Endothelial cell of hepatic sinusoid (primary cell): ENCODE measurements around the gene ANKIB1.
"Not testable (repeated sequence)": the region's sequence is repeated elsewhere in the genome, so short reads cannot be mapped to it uniquely, and the experiment has no call there.

ENCODE experiments used
- in situ Hi-C: cut with HindIII; loops from 2 replicates; pipeline ENCODE4 v1.10.0; 2017; ENCODE audit warnings: low sequenced_read_pairs

Gene ANKIB1

GRCh38 chr7:92325173-92325572 is 79.4 kb downstream of the ANKIB1 start:
- in situ Hi-C loops = no loop called here

- in situ Hi-C loops = no loop called here
Measured at GRCh38 chr7:92325858-92326257, 80.1 kb downstream of the ANKIB1 start.

DNA sequence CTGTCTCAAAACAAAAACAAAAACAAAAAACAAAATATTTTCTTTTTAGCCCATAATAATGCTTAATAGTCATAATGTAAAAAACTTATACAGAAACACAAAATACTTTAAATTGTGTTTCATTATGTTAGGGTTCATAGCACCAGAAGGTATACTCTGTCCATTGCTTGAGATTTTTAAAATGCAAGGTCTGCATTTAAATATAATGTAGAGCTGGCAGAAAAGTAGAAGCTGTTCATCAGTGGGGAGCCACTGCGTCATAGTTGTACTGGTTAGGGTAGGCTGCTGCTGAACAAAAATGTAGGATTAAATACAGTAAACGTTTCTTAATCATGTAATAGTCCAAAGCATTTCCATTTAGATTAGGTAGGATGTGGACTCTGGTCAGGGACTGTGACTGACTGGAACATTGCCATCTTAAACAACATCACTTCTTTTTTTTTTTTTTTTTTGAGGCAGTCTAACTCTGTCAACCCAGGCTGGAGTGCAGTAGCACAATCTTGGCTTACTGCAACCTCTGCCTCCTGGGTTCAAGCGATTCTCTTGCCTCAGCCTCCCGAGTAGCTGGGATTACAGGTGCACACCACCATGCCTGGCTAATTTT is 85.2 kb downstream of the ANKIB1 start:
- in situ Hi-C loops = no loop called here

DNA sequence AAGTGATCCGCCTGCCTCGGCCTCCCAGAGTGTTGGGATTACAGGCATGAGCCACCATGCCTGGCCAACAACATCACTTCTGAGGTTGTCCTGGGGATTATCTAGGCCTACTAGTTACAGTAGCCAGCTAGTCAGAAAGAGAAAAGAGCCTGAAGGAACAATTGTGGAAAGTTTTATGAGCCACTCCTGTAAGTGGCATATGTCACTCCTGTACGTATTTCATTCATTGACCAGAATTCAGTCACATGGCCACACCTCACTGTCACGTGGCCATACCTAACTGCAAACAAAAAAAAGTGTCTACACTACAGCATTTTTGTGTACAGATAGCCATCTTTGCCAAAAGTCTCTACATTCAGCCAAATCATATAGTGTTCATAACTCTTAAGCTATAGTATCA is 85.7 kb downstream of the ANKIB1 start:
- in situ Hi-C loops = no loop called here

DNA sequence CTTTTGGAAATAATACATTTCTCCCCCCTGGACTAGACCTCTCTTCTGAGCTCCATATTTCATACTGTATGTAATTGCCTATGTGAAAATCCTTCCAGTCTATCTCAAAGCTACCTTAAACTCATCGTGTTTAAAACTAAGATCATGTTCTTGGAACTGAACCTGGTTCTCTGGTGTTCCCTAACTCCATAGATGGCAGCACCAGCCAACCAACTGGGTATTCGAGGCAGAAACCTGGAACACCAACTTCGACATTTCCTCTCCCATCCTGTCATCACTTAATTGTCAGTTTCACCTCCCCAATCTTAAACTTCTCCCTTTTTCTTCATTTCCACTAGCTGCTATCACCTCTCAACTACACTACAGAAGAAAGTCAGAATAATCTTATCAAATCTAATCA is 87.0 kb downstream of the ANKIB1 start:
- in situ Hi-C loops = no loop called here

GRCh38 chr7:92333866-92334265 is 88.1 kb downstream of the ANKIB1 start:
- in situ Hi-C loops = no loop called here

GRCh38 chr7:92335574-92335973 is 89.8 kb downstream of the ANKIB1 start:
- in situ Hi-C loops = no loop called here

GRCh38 chr7:92336662-92337340 is 91.0 kb downstream of the ANKIB1 start:
- in situ Hi-C loops = no loop called here

- in situ Hi-C loops = no loop called here
Measured at GRCh38 chr7:92340016-92340415, 94.2 kb downstream of the ANKIB1 start.

DNA sequence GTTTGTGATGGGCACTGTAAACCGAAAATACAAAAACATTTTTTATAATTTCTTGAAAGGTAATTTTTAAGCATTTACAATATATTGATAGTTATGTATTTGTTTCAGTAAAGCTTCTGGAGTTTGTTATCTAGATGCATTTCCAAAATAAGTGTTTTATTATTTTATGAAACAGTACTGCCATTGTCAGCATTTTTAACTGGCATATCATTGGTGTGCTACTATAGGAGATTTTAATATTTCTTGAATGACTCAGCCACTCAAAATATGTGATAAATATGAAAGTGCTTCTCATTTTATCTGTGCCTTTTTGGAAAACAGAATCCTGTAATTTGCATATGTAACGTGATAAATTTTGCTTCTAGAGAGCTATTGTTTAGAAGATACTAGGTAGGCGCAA is 97.9 kb downstream of the ANKIB1 start:
- in situ Hi-C loops = no loop called here

DNA sequence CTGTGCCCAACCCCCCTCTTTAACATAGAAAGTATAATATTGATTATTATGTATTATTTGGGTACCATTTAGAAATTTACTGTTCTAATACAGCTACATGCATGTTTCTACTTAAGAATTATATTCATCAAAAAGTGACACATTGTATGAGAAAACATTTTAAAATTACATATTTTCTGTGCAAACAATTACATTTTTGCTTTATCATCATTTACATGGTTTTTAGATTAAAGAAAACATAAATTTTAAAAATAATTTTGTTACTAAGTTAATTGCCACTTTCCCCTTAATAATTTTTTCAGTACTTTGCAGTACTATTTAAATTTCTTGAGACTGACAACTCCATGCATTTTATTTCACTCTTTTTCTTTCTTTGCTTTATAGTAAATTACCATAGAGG is 106.2 kb downstream of the ANKIB1 start:
- in situ Hi-C loops = no loop called here

DNA sequence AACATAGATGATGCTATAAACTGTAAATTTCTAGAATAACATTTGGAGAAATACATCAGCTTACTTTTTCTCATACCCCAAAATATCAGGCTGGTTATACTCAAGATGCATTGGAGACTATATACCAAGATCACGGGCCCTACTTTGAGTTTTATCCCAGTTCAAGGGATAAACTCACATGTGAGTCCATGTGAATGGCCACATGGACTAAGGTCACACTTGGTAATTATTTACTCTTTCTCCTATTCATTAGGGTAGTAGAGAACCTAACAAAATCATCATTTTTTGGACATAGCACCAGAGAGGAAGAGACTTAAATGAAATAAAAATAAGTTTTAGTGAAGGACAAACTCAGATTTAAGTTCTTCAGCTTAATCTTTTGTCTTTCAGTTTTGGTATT is 108.4 kb downstream of the ANKIB1 start:
- in situ Hi-C loops = no loop called here

- in situ Hi-C loops = no loop called here
Measured at GRCh38 chr7:92356406-92356805, 110.6 kb downstream of the ANKIB1 start.

DNA sequence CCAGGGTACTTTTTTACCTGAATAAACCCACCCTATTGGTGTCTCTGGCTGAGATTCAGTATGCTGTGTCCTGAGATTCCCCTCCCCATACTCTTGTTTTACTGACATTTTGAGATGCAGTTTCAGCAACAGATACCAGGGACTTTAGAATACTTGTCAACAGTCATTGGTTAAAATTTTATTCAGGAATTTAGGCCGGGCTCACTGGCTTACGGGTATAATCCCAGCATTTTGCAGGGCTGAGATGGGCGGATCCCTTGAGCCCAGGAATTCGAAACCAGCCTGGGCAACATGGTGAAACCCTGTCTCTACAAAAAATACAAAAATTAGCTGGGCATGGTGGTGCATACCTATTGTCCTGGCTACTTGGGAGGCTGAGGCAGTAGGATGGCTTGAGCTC is 111.5 kb downstream of the ANKIB1 start:
- in situ Hi-C loops = no loop called here

DNA sequence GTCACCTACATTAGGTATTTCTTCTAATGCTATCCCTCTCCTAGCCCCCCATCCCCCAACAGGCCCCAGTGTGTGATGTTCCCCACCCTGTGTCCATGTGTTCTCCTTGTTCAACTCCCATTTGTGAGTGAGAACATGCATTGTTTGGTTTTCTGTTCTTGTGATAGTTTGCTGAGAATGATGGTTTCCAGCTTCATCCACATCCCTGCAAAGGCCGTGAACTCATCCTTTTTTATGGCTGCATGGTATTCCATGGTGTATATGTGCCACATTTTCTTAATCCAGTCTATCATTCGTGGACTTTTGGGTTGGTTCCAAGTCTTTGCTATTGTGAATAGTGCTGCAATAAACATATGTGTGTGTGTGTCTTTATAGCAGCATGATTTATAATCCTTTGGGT is 113.4 kb downstream of the ANKIB1 start:
- in situ Hi-C loops = not testable (repeated sequence)

DNA sequence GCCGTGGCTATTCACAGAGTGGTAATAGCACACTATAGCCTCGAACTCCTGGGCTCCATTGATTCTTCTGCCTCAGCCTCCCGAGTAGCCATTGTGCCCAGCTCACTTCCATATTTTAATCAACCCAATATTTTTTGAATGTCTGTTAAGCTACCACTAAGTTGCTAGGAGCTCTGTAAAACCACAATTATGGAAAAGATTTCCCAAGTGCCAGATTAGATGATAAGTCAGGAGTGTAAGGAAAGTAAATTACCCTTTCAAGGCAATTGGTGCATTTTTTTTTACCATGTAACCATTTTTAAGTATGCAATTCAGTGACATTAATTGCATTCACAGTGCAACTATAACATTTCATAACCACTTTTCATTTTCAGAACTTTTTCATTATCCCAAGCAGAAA is 114.0 kb downstream of the ANKIB1 start:
- in situ Hi-C loops = no loop called here

DNA sequence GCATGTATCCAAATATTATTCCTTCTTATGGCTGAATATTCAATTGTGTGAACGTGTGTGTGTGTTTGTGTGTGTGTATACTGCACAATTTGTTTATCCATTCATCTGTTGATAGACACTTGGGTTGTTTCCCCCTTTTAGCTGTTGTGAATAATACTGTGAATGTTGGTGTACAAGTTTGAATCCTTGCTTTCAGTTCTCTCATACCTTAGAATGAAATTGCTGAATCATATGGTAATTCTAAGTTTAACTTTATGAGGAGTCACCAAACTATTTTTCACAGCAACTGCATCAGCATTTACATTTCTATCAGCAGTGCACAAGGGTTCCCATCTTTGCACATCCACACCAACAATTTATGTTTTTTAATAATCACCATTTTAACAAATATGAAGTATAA is 114.6 kb downstream of the ANKIB1 start:
- in situ Hi-C loops = no loop called here

DNA sequence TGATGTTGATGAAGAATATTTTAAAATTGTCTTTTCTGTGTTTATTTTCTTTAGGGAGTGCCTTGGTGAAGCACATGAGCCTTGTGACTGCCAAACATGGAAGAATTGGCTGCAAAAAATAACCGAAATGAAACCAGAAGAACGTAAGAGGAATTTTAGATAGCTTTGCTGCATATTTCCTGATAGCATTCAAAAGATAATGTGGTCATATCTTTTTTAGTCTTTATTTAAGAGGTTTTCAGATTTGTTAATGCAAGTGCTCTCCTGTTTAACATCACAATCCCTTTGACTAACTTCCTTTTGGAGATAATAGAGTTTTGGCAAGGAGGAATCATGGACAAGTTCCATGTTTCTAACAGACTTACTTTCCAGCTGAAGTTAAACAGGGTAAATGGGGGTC is 116.4 kb downstream of the ANKIB1 start:
- in situ Hi-C loops = no loop called here

- in situ Hi-C loops = no loop called here
Measured at GRCh38 chr7:92366730-92367129, 121.0 kb downstream of the ANKIB1 start.

DNA sequence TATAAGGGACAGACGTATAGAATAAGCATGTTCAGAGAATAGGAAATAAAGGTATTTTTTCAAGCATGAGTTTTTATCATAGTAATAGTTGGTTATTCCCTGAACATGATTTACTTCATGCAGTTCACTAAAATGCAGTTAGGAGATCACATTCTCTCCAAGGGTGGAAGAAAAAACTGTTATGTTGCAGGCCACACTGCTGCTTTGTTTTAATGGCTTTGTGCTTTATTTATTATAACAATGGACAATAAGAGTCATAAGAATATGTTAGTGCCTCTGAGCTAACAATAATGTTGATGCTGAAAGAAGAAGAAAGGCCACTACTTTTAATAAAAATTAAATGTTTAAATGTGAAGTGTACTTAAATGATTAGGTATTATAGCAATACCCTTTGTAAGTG is 123.0 kb downstream of the ANKIB1 start:
- in situ Hi-C loops = no loop called here

DNA sequence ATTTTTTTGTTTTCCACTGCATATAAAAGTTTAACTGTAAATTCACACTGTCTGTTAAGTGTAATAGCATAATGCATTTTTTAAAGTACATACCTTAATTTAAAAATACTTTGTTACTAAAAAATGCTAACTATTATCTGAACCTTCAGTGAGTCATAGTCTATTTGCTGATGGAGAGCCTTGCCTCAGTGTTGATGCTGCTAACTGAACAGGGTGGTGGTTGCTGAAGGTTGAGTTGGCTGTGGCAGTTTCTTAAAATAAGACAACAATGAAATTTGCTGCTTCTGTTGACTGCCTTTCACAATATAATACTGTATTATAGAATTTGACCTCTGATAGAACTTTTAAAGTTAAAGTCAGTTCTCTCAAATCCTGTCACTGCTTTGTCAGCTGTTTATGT is 129.2 kb downstream of the ANKIB1 start:
- in situ Hi-C loops = no loop called here

DNA sequence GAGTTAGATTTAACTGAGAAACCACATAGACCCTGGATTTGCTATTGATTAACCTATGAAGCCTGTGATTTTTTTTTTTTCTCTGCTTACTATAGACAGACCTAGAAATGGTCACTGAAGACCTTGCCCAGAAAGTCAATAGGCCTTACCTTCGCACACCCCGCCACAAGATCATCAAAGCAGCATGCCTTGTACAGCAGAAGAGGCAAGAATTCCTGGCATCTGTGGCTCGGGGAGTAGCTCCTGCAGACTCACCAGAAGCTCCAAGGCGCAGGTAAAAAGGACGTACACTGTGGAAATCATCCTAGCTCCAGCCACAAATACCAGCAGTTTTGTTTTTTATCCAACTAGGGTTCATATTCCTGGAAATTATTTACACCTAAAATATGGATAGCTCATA is 145.3 kb downstream of the ANKIB1 start:
- in situ Hi-C loops = no loop called here

- in situ Hi-C loops = no loop called here
Measured at GRCh38 chr7:92397542-92397941, 151.8 kb downstream of the ANKIB1 start.
